GM19452 (cell line): ENCODE data around the gene MAP7.

ENCODE experiments used
- ATAC-seq: cut with Tn5 transposase; IDR thresholded peaks from one replicate; pipeline ENCODE4 v1.9.1; 2021; ENCODE audit not compliant: unreplicated experiment

Gene MAP7

DNA sequence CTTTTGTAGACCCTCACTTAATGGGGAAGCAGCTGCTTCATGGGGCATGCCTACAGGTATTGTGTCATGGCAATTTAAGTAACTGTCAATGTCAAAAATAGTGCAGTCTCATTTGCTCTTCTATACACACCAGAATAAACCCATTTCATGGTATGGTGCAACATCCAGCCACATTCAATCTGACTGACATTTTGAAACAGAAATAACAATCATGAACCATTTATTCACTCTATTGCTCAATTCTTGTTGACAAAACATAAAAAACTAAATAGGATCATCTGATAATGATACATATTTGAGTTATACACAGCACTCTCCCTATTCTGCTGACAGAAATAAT lies 122.9 kb downstream of the MAP7 start:
- ATAC-seq = no peak

GRCh38 chr6:136426627-136427377 lies 123.4 kb downstream of the MAP7 start:
- no peak for ATAC-seq

DNA sequence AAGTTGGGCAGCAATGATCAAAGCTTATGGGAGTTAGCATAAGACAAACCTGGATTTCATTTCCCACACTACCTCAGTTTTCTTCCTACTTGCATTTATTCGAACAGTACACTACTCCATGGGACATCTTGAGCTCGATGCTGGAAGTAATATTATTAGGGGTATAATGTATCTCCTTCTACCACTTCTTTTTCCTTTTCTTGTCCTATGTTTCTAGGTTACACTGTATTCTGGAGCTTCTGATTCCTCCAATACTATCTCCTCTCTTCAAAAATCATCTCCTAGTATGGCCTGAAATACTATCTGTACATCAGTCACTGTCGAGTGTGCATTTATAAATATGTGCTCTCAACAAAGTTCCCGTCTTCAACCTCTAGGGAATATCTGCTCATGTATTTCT lies 124.4 kb downstream of the MAP7 start:
- no peak for ATAC-seq

GRCh38 chr6:136424901-136425300 lies 125.3 kb downstream of the MAP7 start:
- ATAC-seq = no peak

DNA sequence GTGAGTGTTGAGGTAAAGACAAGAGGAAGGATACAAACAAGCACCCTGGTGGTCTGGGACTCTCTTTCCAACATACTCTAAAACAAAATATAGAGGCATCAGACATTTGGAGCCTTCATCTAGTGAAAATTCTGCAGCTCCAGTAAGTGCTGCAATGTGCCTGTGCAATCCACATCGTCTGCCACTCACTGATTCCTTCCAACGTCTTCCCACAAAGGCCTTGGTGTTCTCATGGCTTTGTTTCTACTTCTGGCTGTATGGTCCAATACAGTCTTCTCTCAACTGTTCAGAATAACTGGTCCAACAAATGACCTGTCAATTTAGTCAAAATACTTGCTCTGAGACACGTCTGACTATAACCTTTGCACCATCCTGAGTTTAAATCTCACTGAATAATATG lies 125.8 kb downstream of the MAP7 start:
- ATAC-seq = no peak

DNA sequence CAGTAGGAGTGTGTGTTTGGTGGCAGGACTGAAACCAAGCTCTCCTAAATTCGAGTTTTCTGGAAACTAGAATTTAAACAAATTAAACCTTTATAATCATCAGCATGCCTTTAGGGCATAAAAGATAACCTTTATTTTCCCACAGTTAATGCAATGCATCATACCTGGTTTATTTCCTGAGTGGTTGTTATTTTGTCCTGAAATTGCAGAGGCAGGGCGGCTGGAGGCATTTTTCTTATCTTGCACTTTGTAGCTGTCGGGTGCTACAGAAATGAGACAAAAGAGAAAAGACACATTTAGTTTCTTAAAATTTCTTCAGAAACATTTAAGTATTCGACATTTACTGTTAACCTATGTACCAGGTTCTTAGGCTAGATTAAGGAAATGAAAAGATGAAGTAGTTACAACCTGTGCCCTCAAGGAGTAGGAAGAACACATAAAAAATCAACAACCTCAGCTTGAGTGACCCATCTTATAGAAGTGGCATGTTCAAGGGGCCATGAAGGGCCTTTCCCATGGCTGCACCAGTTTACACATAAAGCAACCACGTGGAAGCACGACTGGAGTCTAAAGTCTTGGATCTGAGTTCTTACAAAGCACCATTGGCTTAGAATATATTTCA lies 128.6 kb downstream of the MAP7 start:
- ATAC-seq = no peak

DNA sequence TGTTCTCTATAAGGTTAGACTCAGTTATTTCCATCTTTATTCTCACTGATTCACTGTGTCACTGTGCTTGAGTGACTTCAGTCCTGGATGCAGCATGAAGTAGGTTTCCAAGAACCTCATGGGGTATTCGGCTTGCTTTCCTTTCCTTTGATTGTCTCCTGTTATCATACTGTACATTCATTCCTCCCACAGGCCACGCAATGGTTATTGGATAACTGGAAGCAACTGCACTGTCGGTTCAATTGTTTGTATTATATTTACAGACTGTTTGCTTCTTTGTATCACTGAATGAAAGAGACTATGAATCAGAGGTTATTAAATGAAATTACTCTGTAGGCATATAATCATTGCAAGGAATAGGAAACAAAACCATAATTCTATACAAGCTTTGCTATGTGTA lies 129.4 kb downstream of the MAP7 start:
- ATAC-seq = no peak

GRCh38 chr6:136415351-136416007 lies 134.7 kb downstream of the MAP7 start:
- no peak for ATAC-seq

DNA sequence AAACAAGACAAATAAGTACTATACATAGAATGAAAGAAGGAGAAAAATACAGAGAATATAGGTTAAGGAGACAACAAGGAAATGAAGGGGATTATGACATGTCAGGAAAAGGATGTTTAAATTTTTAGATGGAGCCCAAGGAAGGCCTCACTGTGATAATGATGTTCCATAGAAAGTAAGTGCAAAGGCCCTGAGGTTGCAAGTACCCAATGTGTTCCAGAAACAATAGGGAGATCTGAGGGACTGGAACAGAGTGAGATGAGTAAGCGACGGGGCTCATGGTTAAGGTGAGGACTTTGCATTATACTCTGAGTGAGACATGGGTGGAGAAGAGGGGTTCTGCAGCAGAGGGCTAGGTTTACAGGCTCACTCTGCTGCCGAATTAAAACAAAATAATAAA lies 137.8 kb downstream of the MAP7 start:
- no peak for ATAC-seq

GRCh38 chr6:136411453-136412354 lies 138.5 kb downstream of the MAP7 start:
- no peak for ATAC-seq

DNA sequence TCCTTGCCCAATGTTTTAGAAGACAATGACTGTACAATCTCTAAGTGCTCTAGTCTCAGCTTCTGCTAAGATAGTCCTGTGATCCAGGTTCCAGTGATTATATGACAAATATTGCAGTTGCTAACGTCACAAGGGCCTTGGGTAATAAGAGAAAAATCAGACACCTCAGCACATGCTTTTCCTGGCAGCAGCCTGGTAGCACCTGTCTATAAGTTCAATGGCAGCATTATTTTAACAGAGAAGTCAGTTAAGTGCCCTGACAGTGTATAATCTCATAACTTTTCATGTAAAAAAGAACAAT lies 139.2 kb downstream of the MAP7 start:
- no peak for ATAC-seq

- no peak for ATAC-seq
Measured at GRCh38 chr6:136410201-136411024, 139.8 kb downstream of the MAP7 start.

DNA sequence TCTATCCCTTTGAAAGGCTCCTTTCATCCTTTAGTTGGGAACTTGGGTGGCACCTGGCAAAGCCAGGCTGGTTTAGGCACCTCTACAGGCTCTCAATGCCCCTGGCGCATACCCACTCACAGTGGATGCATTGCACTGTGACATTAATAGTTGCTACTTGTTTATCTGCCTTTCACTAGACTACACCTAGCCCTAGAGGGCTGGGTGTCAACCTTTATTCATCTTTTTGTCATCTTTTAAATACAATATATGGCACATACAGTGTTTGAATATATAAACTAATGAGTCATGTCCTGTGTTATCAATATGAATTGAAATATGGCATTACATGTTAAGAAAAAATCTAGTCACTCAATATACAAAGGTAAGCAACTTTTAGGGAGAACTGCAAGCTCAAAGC lies 140.6 kb downstream of the MAP7 start:
- ATAC-seq = no peak

- ATAC-seq = no peak
Measured at GRCh38 chr6:136408204-136408603, 142.0 kb downstream of the MAP7 start.

DNA sequence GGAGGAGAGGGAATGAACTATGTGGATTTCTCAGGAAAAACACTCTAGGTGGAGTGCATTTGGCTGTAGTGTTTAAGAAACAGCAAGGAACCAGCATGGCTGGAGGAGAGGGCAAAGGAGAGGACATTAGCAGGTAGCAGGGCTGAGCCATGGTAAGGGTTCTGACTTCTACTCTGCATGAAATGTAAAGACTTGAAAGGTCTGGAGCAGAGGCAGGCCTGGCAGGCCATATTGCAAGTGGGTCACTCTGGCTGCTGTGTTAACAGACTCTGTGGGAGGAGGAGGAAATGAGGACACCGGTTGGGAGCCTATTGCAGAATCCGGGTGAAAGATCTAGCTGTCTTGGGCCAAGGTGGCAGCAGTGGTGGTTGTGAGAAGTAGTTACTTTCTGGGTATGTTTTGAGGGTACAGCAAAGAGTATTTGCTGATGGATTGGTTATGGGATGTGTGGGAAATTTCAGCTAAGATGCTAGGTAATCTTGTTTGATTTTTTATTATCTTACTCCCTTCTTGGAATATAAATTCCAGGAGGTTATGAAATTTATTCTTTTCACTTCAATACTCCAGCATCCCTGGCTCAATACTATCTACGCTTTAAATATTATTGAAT lies 144.7 kb downstream of the MAP7 start:
- ATAC-seq = no peak

DNA sequence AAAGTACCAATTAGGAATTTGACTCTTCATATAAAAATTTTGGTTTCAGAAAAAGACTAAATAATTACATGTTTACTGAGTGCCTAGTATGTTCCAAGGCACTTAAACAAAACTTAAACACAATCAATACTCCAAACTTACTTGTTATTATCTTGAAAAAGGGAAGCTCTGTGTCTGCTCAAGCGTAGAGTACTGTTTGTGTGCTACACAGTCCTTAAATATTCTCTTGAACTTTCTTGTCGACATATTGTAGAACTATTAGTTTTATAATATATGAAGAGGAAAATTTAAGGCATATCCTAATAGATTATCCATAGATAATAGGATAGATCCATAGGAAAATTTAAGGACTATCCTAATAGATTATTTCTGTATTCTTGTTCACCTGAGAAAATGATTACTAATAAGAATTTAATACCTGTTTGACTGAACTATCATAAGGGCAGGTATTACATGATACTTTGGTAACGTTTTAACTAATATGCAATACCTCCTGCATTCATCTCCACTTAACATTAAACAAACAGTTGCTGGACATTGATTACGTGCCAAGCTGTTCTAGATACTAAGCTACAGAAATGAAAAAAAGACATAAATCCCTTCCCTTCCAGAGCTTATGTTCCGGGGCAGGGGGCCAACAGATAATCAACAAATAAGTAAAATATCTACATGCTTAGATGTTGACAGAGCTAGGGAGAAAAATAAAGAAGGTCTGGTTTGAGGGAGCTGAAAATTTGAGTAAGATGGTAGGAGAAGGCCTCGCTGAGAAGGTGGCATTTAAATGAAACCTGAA lies 145.4 kb downstream of the MAP7 start:
- no peak for ATAC-seq

DNA sequence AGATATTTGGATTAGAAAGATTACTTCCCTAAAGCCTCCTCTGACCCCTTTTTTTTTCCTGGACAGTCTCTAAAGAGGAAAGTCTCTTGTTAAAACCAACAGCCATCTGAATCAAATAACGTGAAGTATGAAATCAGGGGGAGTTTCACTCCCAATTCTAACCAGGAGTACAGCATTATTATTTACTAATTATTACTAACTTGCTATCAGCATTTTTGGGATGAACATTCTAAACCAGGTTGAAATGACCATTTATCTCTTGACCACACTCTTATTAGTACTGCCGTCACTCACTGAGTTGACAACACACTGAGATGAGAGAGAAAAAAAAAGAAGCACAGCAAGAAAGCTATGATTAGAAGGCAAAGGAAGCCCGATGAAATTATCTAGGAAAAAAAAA lies 146.2 kb downstream of the MAP7 start:
- no peak for ATAC-seq

GRCh38 chr6:136403110-136403980 lies 146.9 kb downstream of the MAP7 start:
- ATAC-seq = no peak

DNA sequence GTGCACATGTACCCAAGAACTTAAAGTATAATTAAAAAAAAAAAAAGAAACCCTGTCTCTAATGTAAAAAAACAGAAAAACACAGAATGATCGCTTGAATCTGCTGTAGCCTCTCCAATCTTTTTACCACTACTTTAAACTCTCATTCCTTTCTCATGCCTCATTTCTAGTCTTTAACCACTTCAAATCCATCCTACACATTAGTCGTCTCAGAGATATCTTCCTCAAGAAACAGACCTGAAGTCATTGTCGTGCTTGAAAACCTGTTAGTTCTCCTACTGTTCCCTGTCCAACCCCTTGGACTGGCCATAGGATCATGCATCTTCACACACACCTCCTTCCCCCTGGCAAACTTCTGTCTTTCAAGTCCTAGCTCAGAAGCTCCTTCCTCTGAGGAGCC lies 148.5 kb downstream of the MAP7 start:
- ATAC-seq = no peak
